HepG2 (cell line): Measurements from ENCODE around the gene VSIR. TPM values are rescaled to one million over a fixed set of nuclear protein-coding genes. Genes with fewer than 3 reads are reported as not detected.

ENCODE experiments used
- ATAC-seq: fragments of 200-7000 bp; cut with Tn5 transposase; 3 replicates; pipeline ENCODE4 v1.9.1; 2020; ENCODE audit warnings: mild to moderate bottlenecking, moderate library complexity
- BruUV-seq: library from RNA; stranded (reverse); fragments of 400-500 nt; replicated peaks from 2 replicates; lab custom pipeline; 2021; lab: Mats Ljungman, UMichigan
- CTCF ChIA-PET: fragments of 300-600 bp; formaldehyde crosslinking; extraction: SDS; loops from one replicate; lab custom pipeline; 2021; ENCODE audit warnings: low total read pairs, inconsistent platforms, low intra/inter-chr PET ratio; lab: Yijun Ruan, JAX
- POLR2A ChIA-PET: fragments of 350-600 bp; sonication (Branson Sonifier 250); formaldehyde crosslinking; loops from one replicate; lab custom pipeline; 2020; ENCODE audit warnings: antibody characterized with exemption, inconsistent platforms; lab: Yijun Ruan, JAX
- DNase-seq: peaks from one replicate; pipeline ENCODE4 v3.0.0-alpha.2; 2015; ENCODE audit warnings: low spot score
- FAIRE-seq: peaks from 3 replicates; lab custom pipeline; 2011; peaks lifted over from hg19 to GRCh38; lab: Jason Lieb, UNC
- H2AFZ ChIP-seq: one replicate; pipeline ENCODE4 v1.6.1; 2011; ENCODE audit warnings: low read length, inconsistent platforms
- H3K27ac ChIP-seq: fragments of 300-600 bp; 3 replicates; pipeline ENCODE4 v1.8.0; 2011; ENCODE audit warnings: mixed run types, mild to moderate bottlenecking, mixed read lengths, low read length, inconsistent platforms; ENCODE audit not compliant: insufficient read depth; ENCODE audit errors: extremely low read length
- H3K27me3 ChIP-seq, 2 experiments: fragments of 200-600 bp in 1 of 2; 2 replicates in 1 of 2; 3 replicates in 1 of 2; pipeline versions ENCODE4 v1.6.0 to v1.8.0; 2011; ENCODE audit warnings: low read length in 2 of 2, mild to moderate bottlenecking in 2 of 2, moderate library complexity in 2 of 2, inconsistent platforms in 1 of 2; ENCODE audit not compliant: insufficient read depth in 2 of 2, control insufficient read depth in 1 of 2
- H3K36me3 ChIP-seq, 2 experiments: fragments of 200-600 bp in 1 of 2; replicated peaks in 1 of 2; 2 replicates in 1 of 2; 3 replicates in 1 of 2; pipeline versions ENCODE4 v1.5.1 to v1.8.0; 2011; ENCODE audit warnings: low read length in 2 of 2, inconsistent platforms in 1 of 2; ENCODE audit not compliant: insufficient read depth in 2 of 2, control insufficient read depth in 1 of 2
- H3K4me1 ChIP-seq: 2 replicates; pipeline ENCODE4 v1.5.1; 2012; ENCODE audit warnings: low read length, inconsistent platforms; ENCODE audit not compliant: insufficient read depth
- H3K4me2 ChIP-seq: 2 replicates; pipeline ENCODE4 v1.6.0; 2011; ENCODE audit warnings: low read depth, low read length, inconsistent platforms
- H3K4me3 ChIP-seq, 3 experiments: fragments of 200-600 bp in 1 of 3; sonication (generic), shearing (Covaris generic) in 1 of 3; replicated peaks in 1 of 3; 2 replicates each; pipeline ENCODE4 v1.5.1; 2011 to 2016; ENCODE audit warnings: low read length in 3 of 3, inconsistent platforms in 2 of 3, low read depth in 2 of 3, mild to moderate bottlenecking in 2 of 3, control low read depth in 1 of 3, mixed read lengths in 1 of 3; ENCODE audit not compliant: insufficient read depth in 1 of 3
- H3K79me2 ChIP-seq: one replicate; pipeline ENCODE4 v1.6.1; 2011; ENCODE audit warnings: low read length, inconsistent platforms; ENCODE audit not compliant: insufficient read depth
- H3K9ac ChIP-seq: 2 replicates; pipeline ENCODE4 v1.6.0; 2011; ENCODE audit warnings: mild to moderate bottlenecking, low read depth, low read length, inconsistent platforms; ENCODE audit not compliant: insufficient read depth
- H3K9me3 ChIP-seq: 2 replicates; pipeline ENCODE4 v1.5.1; 2012; ENCODE audit warnings: mild to moderate bottlenecking, low read length
- H4K20me1 ChIP-seq: 2 replicates; pipeline ENCODE4 v1.6.0; 2011; ENCODE audit warnings: inconsistent platforms, mild to moderate bottlenecking, low read length, moderate library complexity; ENCODE audit not compliant: insufficient read depth
- ATF4 ChIP-seq, 2 experiments: fragments of 450-650 bp in 1 of 2; sonication (generic) in 1 of 2; formaldehyde crosslinking; IDR thresholded peaks; 2 replicates each; pipeline versions ENCODE4 v1.5.0 to v1.8.0; 2020 to 2022; ENCODE audit warnings: mild to moderate bottlenecking in 1 of 2, missing genetic modification reagents in 1 of 2
- HOXA5 ChIP-seq: sonication (generic); formaldehyde crosslinking; IDR thresholded peaks from 2 replicates; pipeline ENCODE4 v1.4.0; 2020; ENCODE audit warnings: missing genetic modification reagents
- SMARCC2 ChIP-seq: fragments of 450-650 bp; IDR thresholded peaks from 2 replicates; pipeline ENCODE4 v1.6.1; 2017; ENCODE audit warnings: antibody characterized with exemption, mild to moderate bottlenecking
- ZHX1 ChIP-seq: sonication (generic); formaldehyde crosslinking; IDR thresholded peaks from 2 replicates; pipeline ENCODE4 v1.8.1; 2022; ENCODE audit warnings: low read depth, mild to moderate bottlenecking, missing genetic modification reagents
- WGBS: methylation state at CpG from one replicate; pipeline ENCODE4 v1.1.6; 2017; ENCODE audit warnings: low lambda C conversion rate; 5-methylcytosine and 5-hydroxymethylcytosine counted together
- in situ Hi-C: cut with HindIII; loops from 2 replicates; pipeline ENCODE4 v1.10.0; 2017; ENCODE audit warnings: low pct_unique_long_range_greater_than_20kb; ENCODE audit not compliant: extremely low pct_ligation_motif_present
- intact Hi-C: fragments of 100-400 bp; cut with micrococcal nuclease; formaldehyde crosslinking; loops from one replicate; pipeline ENCODE4 v1.10.0; 2022; ENCODE audit not compliant: unreplicated experiment
- polyA plus RNA-seq, 8 experiments: library from polyadenylated mRNA; depleted of rRNA in 3 of 8; stranded (reverse) in 7 of 8; unstranded in 1 of 8; fragments of >200 nt; fragmentation: Illumina TruSeq in 4 of 8; extraction: Trizol in 4 of 8; gene quantifications; 2 replicates each; pipeline versions ENCODE4 v1.2.1 to v1.2.3, GENCODE V29; 2011 to 2016; ENCODE audit warnings: low read depth in 4 of 8, missing spikeins in 1 of 8, mixed read lengths in 1 of 8; ENCODE audit not compliant: insufficient read depth in 1 of 8
- total RNA-seq, 5 experiments: library from RNA; depleted of rRNA; stranded (reverse); fragments of >200 nt; fragmentation: Illumina TruSeq; extraction: Trizol; gene quantifications; 2 replicates each; pipeline ENCODE4 v1.2.3, GENCODE V29; 2016; ENCODE audit warnings: low read depth in 1 of 5
- TF ChIP-seq, protein P1 (sequence below): sonication (generic); formaldehyde crosslinking; IDR thresholded peaks from 2 replicates; pipeline ENCODE4 v1.4.0; 2020; ENCODE audit warnings: missing genetic modification reagents, mild to moderate bottlenecking, borderline replicate concordance

The VSIR gene
- total and polyA plus RNA-seq, 2 of the 13 experiments (the other 11 are each of a cell fraction or from before 2014, with no cell fraction given) = 0.44 to 3.2 TPM

DNA sequence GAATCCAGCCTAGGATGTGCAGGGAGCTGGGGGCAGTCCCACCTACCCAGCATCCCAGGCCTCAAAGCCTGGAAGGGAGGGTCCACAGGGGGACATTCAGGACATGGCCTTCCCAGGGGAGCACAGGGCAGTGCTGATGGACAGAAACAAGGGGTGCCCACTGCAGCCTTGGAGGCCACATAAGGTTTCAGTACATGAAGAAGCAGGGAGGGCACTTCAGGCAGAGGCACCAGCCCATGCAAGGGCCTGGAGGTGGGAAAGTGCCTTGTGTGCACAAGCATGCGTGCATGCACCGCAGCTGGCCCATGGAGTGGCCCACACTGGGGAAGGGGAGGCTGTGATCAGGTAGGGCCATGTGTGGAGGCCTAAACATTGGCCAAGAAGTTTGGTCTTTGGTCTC is 62.8 kb downstream of the VSIR start:
- Histone ChIP-seq H4K20me1 (no peaks in the 10 kb centered on the region), H3K4me1 (no peaks in the 10 kb centered on the region), H3K4me2 (no peak overlapping the region), H3K9me3 (no peaks in the 10 kb centered on the region), H3K9ac (no peak overlapping the region), H3K79me2 (no peaks in the 10 kb centered on the region), H2AFZ (no peak overlapping the region), H3K4me3 (no peak overlapping the region), H3K36me3 (no peaks in the 10 kb centered on the region), H3K27me3 (peaks cover 8 to 52% of the 10 kb centered on the region in 2 experiments; a peak in 4 of 5 replicates), H3K27ac (no peak overlapping the region)
- no peak for TF ChIP-seq HOXA5 (CRISPR knock-in tag)
- TF ChIP-seq SMARCC2 = no peak
- TF ChIP-seq ZHX1 (CRISPR knock-in tag) = no peak
- TF ChIP-seq ATF4 (CRISPR knock-in tag; IDR thresholded peaks at IDR 0.05) = no peak
- TF ChIP-seq, protein P1, sequence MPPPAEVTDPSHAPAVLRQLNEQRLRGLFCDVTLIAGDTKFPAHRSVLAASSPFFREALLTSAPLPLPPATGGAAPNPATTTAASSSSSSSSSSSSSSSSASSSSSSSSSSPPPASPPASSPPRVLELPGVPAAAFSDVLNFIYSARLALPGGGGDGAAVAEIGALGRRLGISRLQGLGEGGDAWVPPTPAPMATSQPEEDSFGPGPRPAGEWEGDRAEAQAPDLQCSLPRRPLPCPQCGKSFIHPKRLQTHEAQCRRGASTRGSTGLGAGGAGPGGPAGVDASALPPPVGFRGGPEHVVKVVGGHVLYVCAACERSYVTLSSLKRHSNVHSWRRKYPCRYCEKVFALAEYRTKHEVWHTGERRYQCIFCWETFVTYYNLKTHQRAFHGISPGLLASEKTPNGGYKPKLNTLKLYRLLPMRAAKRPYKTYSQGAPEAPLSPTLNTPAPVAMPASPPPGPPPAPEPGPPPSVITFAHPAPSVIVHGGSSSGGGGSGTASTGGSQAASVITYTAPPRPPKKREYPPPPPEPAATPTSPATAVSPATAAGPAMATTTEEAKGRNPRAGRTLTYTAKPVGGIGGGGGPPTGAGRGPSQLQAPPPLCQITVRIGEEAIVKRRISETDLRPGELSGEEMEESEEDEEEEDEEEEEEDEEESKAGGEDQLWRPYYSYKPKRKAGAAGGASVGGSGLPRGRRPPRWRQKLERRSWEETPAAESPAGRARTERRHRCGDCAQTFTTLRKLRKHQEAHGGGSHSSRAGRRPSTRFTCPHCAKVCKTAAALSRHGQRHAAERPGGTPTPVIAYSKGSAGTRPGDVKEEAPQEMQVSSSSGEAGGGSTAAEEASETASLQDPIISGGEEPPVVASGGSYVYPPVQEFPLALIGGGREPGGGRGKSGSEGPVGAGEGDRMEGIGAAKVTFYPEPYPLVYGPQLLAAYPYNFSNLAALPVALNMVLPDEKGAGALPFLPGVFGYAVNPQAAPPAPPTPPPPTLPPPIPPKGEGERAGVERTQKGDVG (CRISPR knock-in tag) = no peak
- intact Hi-C loops (no loop called here), in situ Hi-C loops (no loop called here)
- ChIA-PET CTCF (no interaction called here), POLR2A (no interaction called here)
- BruUV-seq = no TSS peak
- ATAC-seq (no peak), DNase-seq (no peak), FAIRE-seq (no peak)
- WGBS = no CpG with 5 or more reads among the region's 2 CpGs
